ENCODE results near the gene AP2B1.
A peak's percentile ranks its signal among the peaks of the same experiment; 100 is the strongest.
"Not testable (repeated sequence)": the region's sequence is repeated elsewhere in the genome, so short reads cannot be mapped to it uniquely, and the experiment has no call there.

The AP2B1 gene

GRCh38 chr17:35577830-35578196 lies 9.3 kb upstream of the AP2B1 start:
- DNase-seq = no peak

- peak; percentile 66 to 83 (median 75) for DNase-seq
These were observed 8.8 kb upstream of the AP2B1 start, which contains the start of gene PEX12 for GRCh38 chr17:35578197-35578928. TSS of gene PEX12 (minus strand) at chr17:35578571. CDS start at chr17:35578021, 550 bp downstream.

GRCh38 chr17:35578929-35579432 lies 8.1 kb upstream of the AP2B1 start:
- DNase-seq = no peak

- no peak for DNase-seq
These were observed 3.1 kb upstream of the AP2B1 start for GRCh38 chr17:35584061-35584460.

GRCh38 chr17:35586569-35587073 lies 501 bp upstream of the AP2B1 start:
- no peak for DNase-seq

- no peak for DNase-seq
These were observed 1.2 kb downstream of the AP2B1 start for GRCh38 chr17:35588196-35588920.

- DNase-seq = no peak
These were observed 8.9 kb downstream of the AP2B1 start for GRCh38 chr17:35596072-35596471.

- DNase-seq = no peak
These were observed 9.6 kb downstream of the AP2B1 start for GRCh38 chr17:35596530-35597233.

GRCh38 chr17:35597604-35598003 lies 10.5 kb downstream of the AP2B1 start:
- no peak for DNase-seq

- DNase-seq = no peak
These were observed 16.6 kb downstream of the AP2B1 start for GRCh38 chr17:35603674-35604073.

- DNase-seq = no peak
These were observed 18.6 kb downstream of the AP2B1 start for GRCh38 chr17:35605678-35606077.

- no peak for DNase-seq
These were observed 20.2 kb downstream of the AP2B1 start for GRCh38 chr17:35607239-35607847.

- DNase-seq = no peak
These were observed 22.7 kb downstream of the AP2B1 start for GRCh38 chr17:35609831-35610230.

GRCh38 chr17:35610746-35611145 lies 23.6 kb downstream of the AP2B1 start:
- not testable (repeated sequence) for DNase-seq

- no peak for DNase-seq
These were observed 25.9 kb downstream of the AP2B1 start for GRCh38 chr17:35612924-35613521.

GRCh38 chr17:35614810-35615209 lies 27.7 kb downstream of the AP2B1 start:
- no peak for DNase-seq

GRCh38 chr17:35616536-35616935 lies 29.4 kb downstream of the AP2B1 start:
- no peak for DNase-seq

- DNase-seq = no peak
These were observed 30.4 kb downstream of the AP2B1 start for GRCh38 chr17:35617505-35617904.

GRCh38 chr17:35618628-35619027 lies 31.5 kb downstream of the AP2B1 start:
- no peak for DNase-seq

GRCh38 chr17:35621768-35622167 lies 34.6 kb downstream of the AP2B1 start:
- no peak for DNase-seq

GRCh38 chr17:35627417-35627816 lies 40.3 kb downstream of the AP2B1 start:
- DNase-seq = no peak

GRCh38 chr17:35630530-35631148 lies 43.5 kb downstream of the AP2B1 start:
- no peak for DNase-seq
